GM19324 (cell line): ENCODE data around the gene CMIP.
"Not testable (repeated sequence)": the region's sequence is repeated elsewhere in the genome, so short reads cannot be mapped to it uniquely, and the experiment has no call there.

Experiments used
- ATAC-seq: cut with Tn5 transposase; IDR thresholded peaks from one replicate; pipeline ENCODE4 v1.9.1; 2021; ENCODE audit warnings: mild to moderate bottlenecking, moderate library complexity; ENCODE audit not compliant: unreplicated experiment, low FRiP score

Gene CMIP

GRCh38 chr16:81575834-81576233 lies 131.2 kb downstream of the CMIP start:
- ATAC-seq = no peak

- ATAC-seq = no peak
Measured at GRCh38 chr16:81576696-81577095, 132.1 kb downstream of the CMIP start.

GRCh38 chr16:81577272-81577671 lies 132.7 kb downstream of the CMIP start:
- ATAC-seq = not testable (repeated sequence)

- no peak for ATAC-seq
Measured at GRCh38 chr16:81578076-81578475, 133.5 kb downstream of the CMIP start.

GRCh38 chr16:81578636-81579413 lies 134.2 kb downstream of the CMIP start:
- no peak for ATAC-seq

- ATAC-seq = no peak
Measured at GRCh38 chr16:81581107-81581506, 136.5 kb downstream of the CMIP start.

GRCh38 chr16:81582655-81583441 lies 138.2 kb downstream of the CMIP start:
- no peak for ATAC-seq

- ATAC-seq = no peak
Measured at GRCh38 chr16:81583893-81584631, 139.5 kb downstream of the CMIP start.

- ATAC-seq = no peak
Measured at GRCh38 chr16:81585785-81586184, 141.2 kb downstream of the CMIP start.

GRCh38 chr16:81586417-81586816 lies 141.8 kb downstream of the CMIP start:
- no peak for ATAC-seq

- no peak for ATAC-seq
Measured at GRCh38 chr16:81586977-81587625, 142.5 kb downstream of the CMIP start.

- ATAC-seq = no peak
Measured at GRCh38 chr16:81587626-81588160, 143.1 kb downstream of the CMIP start.

- no peak for ATAC-seq
Measured at GRCh38 chr16:81588326-81589081, 143.9 kb downstream of the CMIP start.

GRCh38 chr16:81589975-81590650 lies 145.5 kb downstream of the CMIP start:
- ATAC-seq = no peak

GRCh38 chr16:81590714-81591544 lies 146.3 kb downstream of the CMIP start:
- no peak for ATAC-seq

GRCh38 chr16:81591545-81591870 lies 146.9 kb downstream of the CMIP start:
- no peak for ATAC-seq

GRCh38 chr16:81592353-81592866 lies 147.8 kb downstream of the CMIP start:
- ATAC-seq = no peak

- ATAC-seq = no peak
Measured at GRCh38 chr16:81593481-81593880, 148.9 kb downstream of the CMIP start.
